HepG2 (cell line): ENCODE measurements around the gene RNASE7. TPM values are rescaled to one million over a fixed set of nuclear protein-coding genes. Genes with fewer than 3 reads are reported as not detected.

Source experiments
- CENPT ChIP-seq: sonication (generic); formaldehyde crosslinking; IDR thresholded peaks from 2 replicates; pipeline ENCODE4 v1.8.0; 2022; ENCODE audit warnings: low read depth, mild to moderate bottlenecking, moderate library complexity, missing genetic modification reagents
- HOXA5 ChIP-seq: sonication (generic); formaldehyde crosslinking; IDR thresholded peaks from 2 replicates; pipeline ENCODE4 v1.4.0; 2020; ENCODE audit warnings: missing genetic modification reagents
- NCOA1 ChIP-seq: sonication (generic); formaldehyde crosslinking; IDR thresholded peaks from 2 replicates; pipeline ENCODE4 v1.9.0; 2021; ENCODE audit warnings: missing genetic modification reagents
- NPAS2 ChIP-seq: sonication (generic); formaldehyde crosslinking; IDR thresholded peaks from 2 replicates; pipeline ENCODE4 v1.8.0; 2022; ENCODE audit warnings: mild to moderate bottlenecking, missing genetic modification reagents, borderline replicate concordance
- PHF5A ChIP-seq: IDR thresholded peaks from one replicate; pipeline ENCODE4 v1.6.1; 2018; ENCODE audit warnings: low read depth, missing genetic modification reagents; ENCODE audit not compliant: unreplicated experiment
- RAD51 ChIP-seq: fragments of 450-650 bp; IDR thresholded peaks from 2 replicates; pipeline ENCODE4 v1.6.1; 2016; ENCODE audit warnings: borderline replicate concordance
- RARA ChIP-seq: IDR thresholded peaks from 2 replicates; pipeline ENCODE4 v1.6.1; 2016; ENCODE audit warnings: missing genetic modification reagents, missing compliant biosample characterization
- REL ChIP-seq: sonication (generic); formaldehyde crosslinking; conservative IDR thresholded peaks from 2 replicates; pipeline ENCODE4 v1.8.0; 2022; ENCODE audit warnings: mild to moderate bottlenecking, missing genetic modification reagents, moderate library complexity
- SNRNP70 ChIP-seq: fragments of 200-400 bp; formaldehyde crosslinking; IDR thresholded peaks from 2 replicates; pipeline ENCODE4 v1.6.1; 2017; ENCODE audit warnings: mild to moderate bottlenecking, low read depth, low read length, moderate library complexity
- STAT5B ChIP-seq: sonication (generic); formaldehyde crosslinking; IDR thresholded peaks from 2 replicates; pipeline ENCODE4 v1.4.0; 2020; ENCODE audit warnings: missing genetic modification reagents
- ZNF121 ChIP-seq: sonication (generic); formaldehyde crosslinking; IDR thresholded peaks from 2 replicates; pipeline ENCODE4 v1.5.0; 2020; ENCODE audit warnings: mild to moderate bottlenecking, missing genetic modification reagents
- ZNF350 ChIP-seq: sonication (generic); formaldehyde crosslinking; IDR thresholded peaks from 2 replicates; pipeline ENCODE4 v1.4.0; 2020; ENCODE audit warnings: mild to moderate bottlenecking, low read depth, missing genetic modification reagents, borderline replicate concordance
- ZNF460 ChIP-seq: sonication (generic); formaldehyde crosslinking; IDR thresholded peaks from 2 replicates; pipeline ENCODE4 v1.5.1; 2020; ENCODE audit warnings: missing genetic modification reagents, mild to moderate bottlenecking, borderline replicate concordance
- ZNF567 ChIP-seq: sonication (generic); formaldehyde crosslinking; IDR thresholded peaks from 2 replicates; pipeline ENCODE4 v1.8.1; 2023; ENCODE audit warnings: mild to moderate bottlenecking, missing genetic modification reagents, borderline replicate concordance
- ZZZ3 ChIP-seq: sonication (generic); formaldehyde crosslinking; IDR thresholded peaks from 2 replicates; pipeline ENCODE4 v1.4.0; 2020; ENCODE audit warnings: missing genetic modification reagents, mild to moderate bottlenecking, borderline replicate concordance
- polyA plus RNA-seq, 8 experiments: library from polyadenylated mRNA; depleted of rRNA in 3 of 8; stranded (reverse) in 7 of 8; unstranded in 1 of 8; fragments of >200 nt; fragmentation: Illumina TruSeq in 4 of 8; extraction: Trizol in 4 of 8; gene quantifications; 2 replicates each; pipeline versions ENCODE4 v1.2.1 to v1.2.3, GENCODE V29; 2011 to 2016; ENCODE audit warnings: low read depth in 4 of 8, missing spikeins in 1 of 8, mixed read lengths in 1 of 8; ENCODE audit not compliant: insufficient read depth in 1 of 8
- total RNA-seq, 5 experiments: library from RNA; depleted of rRNA; stranded (reverse); fragments of >200 nt; fragmentation: Illumina TruSeq; extraction: Trizol; gene quantifications; 2 replicates each; pipeline ENCODE4 v1.2.3, GENCODE V29; 2016; ENCODE audit warnings: low read depth in 1 of 5
- TF ChIP-seq, protein P1 (sequence below): sonication (generic); formaldehyde crosslinking; IDR thresholded peaks from 2 replicates; pipeline ENCODE4 v1.9.0; 2022; ENCODE audit warnings: low read depth, missing genetic modification reagents
- TF ChIP-seq, protein P2 (sequence below): sonication (generic); formaldehyde crosslinking; IDR thresholded peaks from 2 replicates; pipeline ENCODE4 v1.4.0; 2020; ENCODE audit warnings: missing genetic modification reagents
- TF ChIP-seq, protein P3 (sequence below): sonication (generic); formaldehyde crosslinking; IDR thresholded peaks from 2 replicates; pipeline ENCODE4 v1.8.1; 2023; ENCODE audit warnings: mild to moderate bottlenecking, inconsistent platforms, moderate library complexity, missing genetic modification reagents, borderline replicate concordance
- TF ChIP-seq, protein P4 (sequence below): IDR thresholded peaks from 2 replicates; pipeline ENCODE4 v1.6.1; 2016; ENCODE audit warnings: missing compliant biosample characterization, missing genetic modification reagents, borderline replicate concordance
- TF ChIP-seq, protein P5 (sequence below): sonication (generic); formaldehyde crosslinking; IDR thresholded peaks from 2 replicates; pipeline ENCODE4 v1.4.0; 2020; ENCODE audit warnings: missing genetic modification reagents

Gene RNASE7
- total and polyA plus RNA-seq, 2 of the 13 experiments (the other 11 are each of a cell fraction or from before 2014, with no cell fraction given) = 0.04 TPM; not detected in 1

DNA sequence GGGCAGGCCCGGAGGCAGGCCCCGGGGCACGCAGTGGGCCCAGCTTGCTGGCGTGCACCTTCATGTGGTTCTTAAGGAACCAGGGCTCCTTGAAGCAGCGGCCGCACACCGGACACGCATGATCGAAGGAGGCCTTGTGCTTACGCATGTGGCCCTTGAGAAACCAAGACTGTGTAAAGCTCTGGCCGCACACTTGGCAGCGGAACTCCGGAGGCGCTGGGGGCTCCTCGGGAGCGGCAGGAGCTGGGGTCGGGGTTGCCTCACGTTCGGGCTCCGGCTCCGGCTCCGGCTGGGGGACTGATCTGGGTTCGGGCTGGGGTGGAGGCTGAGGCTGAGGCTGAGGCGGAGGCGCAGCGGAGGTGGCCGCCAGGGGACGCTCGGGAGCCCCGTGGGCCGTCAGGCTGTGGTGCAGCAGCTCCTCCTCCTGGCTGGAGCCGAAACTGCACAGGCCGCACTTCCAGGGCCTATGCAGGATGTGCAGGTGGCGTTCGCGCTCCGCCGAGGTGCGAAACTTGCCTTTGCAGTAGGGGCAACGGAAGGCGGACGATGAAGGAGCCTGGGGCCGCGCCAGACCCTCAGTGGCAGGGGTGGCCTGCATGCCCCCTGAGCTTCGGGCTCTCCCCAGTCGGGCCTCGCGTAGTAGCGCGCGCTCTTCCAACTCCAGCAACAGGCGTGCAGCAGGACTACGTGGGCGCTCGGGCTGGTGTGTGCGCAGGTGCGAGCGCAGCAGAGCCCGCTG is 50.3 kb downstream of the RNASE7 start (continued):
- TF ChIP-seq, protein P1, sequence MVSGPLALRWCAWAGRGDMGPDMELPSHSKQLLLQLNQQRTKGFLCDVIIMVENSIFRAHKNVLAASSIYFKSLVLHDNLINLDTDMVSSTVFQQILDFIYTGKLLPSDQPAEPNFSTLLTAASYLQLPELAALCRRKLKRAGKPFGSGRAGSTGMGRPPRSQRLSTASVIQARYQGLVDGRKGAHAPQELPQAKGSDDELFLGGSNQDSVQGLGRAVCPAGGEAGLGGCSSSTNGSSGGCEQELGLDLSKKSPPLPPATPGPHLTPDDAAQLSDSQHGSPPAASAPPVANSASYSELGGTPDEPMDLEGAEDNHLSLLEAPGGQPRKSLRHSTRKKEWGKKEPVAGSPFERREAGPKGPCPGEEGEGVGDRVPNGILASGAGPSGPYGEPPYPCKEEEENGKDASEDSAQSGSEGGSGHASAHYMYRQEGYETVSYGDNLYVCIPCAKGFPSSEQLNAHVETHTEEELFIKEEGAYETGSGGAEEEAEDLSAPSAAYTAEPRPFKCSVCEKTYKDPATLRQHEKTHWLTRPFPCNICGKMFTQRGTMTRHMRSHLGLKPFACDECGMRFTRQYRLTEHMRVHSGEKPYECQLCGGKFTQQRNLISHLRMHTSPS = no peak
- TF ChIP-seq ZNF121 (no peak; the same call in 1 of the 2 replicates), CENPT (CRISPR knock-in tag) (peak; percentile 84; the same call in 1 of the 2 replicates), HOXA5 (CRISPR knock-in tag) (peak; percentile 92), RAD51 (no peak), NPAS2 (CRISPR knock-in tag) (no peak), ZNF460 (no peak), ZNF567 (no peak; the same call in none of the 2 replicates), ZZZ3 (peak; percentile 77; the same call in 1 of the 2 replicates), RARA (CRISPR knock-in tag) (peak; percentile 52; the same call in 1 of the 2 replicates), NCOA1 (CRISPR knock-in tag) (peak; percentile 82; the same call in 1 of the 2 replicates), PHF5A (CRISPR knock-in tag) (peak; percentile 82), REL (CRISPR knock-in tag) (0 out of 2 replicates have a peak, but pooled peaks have one; percentile 70), SNRNP70 (no peak), ZNF350 (CRISPR knock-in tag) (peak; percentile 86), STAT5B (CRISPR knock-in tag) (no peak)
- TF ChIP-seq, protein P2, sequence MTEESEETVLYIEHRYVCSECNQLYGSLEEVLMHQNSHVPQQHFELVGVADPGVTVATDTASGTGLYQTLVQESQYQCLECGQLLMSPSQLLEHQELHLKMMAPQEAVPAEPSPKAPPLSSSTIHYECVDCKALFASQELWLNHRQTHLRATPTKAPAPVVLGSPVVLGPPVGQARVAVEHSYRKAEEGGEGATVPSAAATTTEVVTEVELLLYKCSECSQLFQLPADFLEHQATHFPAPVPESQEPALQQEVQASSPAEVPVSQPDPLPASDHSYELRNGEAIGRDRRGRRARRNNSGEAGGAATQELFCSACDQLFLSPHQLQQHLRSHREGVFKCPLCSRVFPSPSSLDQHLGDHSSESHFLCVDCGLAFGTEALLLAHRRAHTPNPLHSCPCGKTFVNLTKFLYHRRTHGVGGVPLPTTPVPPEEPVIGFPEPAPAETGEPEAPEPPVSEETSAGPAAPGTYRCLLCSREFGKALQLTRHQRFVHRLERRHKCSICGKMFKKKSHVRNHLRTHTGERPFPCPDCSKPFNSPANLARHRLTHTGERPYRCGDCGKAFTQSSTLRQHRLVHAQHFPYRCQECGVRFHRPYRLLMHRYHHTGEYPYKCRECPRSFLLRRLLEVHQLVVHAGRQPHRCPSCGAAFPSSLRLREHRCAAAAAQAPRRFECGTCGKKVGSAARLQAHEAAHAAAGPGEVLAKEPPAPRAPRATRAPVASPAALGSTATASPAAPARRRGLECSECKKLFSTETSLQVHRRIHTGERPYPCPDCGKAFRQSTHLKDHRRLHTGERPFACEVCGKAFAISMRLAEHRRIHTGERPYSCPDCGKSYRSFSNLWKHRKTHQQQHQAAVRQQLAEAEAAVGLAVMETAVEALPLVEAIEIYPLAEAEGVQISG (CRISPR knock-in tag) = peak; percentile 86
- TF ChIP-seq, protein P3, sequence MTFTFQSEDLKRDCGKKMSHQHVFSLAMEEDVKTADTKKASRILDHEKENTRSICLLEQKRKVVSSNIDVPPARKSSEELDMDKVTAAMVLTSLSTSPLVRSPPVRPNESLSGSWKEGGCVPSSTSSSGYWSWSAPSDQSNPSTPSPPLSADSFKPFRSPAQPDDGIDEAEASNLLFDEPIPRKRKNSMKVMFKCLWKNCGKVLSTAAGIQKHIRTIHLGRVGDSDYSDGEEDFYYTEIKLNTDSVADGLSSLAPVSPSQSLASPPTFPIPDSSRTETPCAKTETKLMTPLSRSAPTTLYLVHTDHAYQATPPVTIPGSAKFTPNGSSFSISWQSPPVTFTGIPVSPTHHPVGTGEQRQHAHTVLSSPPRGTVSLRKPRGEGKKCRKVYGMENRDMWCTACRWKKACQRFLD (CRISPR knock-in tag) = no peak
- TF ChIP-seq, protein P4, sequence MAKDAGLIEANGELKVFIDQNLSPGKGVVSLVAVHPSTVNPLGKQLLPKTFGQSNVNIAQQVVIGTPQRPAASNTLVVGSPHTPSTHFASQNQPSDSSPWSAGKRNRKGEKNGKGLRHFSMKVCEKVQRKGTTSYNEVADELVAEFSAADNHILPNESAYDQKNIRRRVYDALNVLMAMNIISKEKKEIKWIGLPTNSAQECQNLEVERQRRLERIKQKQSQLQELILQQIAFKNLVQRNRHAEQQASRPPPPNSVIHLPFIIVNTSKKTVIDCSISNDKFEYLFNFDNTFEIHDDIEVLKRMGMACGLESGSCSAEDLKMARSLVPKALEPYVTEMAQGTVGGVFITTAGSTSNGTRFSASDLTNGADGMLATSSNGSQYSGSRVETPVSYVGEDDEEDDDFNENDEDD (CRISPR knock-in tag) = peak; percentile 78; the same call in 1 of the 2 replicates
- TF ChIP-seq, protein P5, sequence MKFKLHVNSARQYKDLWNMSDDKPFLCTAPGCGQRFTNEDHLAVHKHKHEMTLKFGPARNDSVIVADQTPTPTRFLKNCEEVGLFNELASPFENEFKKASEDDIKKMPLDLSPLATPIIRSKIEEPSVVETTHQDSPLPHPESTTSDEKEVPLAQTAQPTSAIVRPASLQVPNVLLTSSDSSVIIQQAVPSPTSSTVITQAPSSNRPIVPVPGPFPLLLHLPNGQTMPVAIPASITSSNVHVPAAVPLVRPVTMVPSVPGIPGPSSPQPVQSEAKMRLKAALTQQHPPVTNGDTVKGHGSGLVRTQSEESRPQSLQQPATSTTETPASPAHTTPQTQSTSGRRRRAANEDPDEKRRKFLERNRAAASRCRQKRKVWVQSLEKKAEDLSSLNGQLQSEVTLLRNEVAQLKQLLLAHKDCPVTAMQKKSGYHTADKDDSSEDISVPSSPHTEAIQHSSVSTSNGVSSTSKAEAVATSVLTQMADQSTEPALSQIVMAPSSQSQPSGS = peak; percentile 89
